UCSD-AML1 (cell line): ENCODE data around the gene AMPD2.
A peak's percentile ranks its signal among the peaks of the same experiment; 100 is the strongest.

Experiments used
- DNase-seq: peaks from one replicate; lab custom pipeline; 2025; ENCODE audit not compliant: unreplicated experiment; lab: John Stamatoyannopoulos, UW

Gene AMPD2

DNA sequence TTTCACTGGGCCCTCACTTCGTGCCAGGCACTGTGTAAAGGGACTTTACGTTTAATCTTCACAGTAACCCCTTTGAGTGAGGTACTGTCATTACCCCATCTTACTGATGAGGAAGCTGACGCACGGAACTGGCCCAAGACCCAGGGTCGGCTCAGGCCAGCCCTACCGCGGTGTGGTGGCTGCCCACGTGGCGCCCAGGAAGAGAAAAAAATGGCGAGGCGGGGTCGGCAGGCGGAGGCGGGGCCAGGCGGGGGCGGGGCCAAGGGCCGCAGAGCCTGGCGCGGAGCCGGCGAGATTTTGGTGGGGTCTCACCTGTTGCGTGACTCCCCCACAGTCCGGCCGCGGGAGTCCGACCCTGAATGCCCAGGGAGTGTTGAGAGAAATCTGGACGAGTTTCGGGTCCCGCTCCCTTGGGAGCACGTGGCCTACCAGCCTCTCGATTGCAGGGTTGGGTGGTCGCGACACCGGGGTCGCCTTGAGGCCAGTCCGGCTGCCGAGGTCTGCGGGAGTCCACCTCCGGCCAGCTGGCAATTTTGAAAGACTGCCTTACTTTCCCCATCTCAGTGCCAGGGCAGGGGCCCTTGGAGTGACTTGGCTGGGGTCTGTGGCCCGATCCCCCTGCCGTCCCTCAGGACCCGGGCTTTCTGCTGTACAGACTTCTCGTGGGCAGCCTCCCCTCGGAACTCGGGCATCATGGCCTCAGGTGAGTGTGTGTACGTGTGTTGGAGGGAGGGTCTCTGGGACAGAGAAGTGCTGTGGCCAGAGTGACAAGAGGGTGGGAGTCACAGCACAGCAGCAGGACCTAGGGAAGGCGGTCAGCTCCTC lies at the start of gene AMPD2, which contains the start of gene GNAT2:
AMPD2 (plus strand) TSS at position 262 of the 825 bp plus-strand sequence. CDS start 1,339 bp downstream, outside the sequence.
GNAT2 (minus strand) TSS at position 41 of the 825 bp plus-strand sequence. CDS start 6,746 bp downstream, outside the sequence.
- DNase-seq = peak; percentile 81

DNA sequence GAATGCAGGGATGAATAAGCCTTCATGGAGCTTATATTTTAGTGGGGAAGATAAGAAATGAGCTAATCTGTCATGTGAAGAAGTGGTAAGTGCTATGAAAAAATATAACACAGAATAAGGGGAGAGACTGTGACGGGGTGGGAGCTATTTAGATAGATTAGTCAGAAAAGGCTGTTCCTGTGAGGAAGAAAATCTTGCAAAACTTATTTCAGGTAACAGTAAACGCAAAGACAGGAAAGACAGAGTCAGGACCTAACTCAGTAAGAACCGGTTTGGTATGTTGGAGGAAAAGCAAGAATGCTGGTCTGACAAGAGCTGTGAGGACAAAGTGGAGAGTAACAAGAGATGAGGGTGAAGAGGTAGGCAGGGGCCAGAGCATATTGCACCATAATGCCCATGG lies 49.2 kb upstream of the AMPD2 start:
- DNase-seq = no peak

DNA sequence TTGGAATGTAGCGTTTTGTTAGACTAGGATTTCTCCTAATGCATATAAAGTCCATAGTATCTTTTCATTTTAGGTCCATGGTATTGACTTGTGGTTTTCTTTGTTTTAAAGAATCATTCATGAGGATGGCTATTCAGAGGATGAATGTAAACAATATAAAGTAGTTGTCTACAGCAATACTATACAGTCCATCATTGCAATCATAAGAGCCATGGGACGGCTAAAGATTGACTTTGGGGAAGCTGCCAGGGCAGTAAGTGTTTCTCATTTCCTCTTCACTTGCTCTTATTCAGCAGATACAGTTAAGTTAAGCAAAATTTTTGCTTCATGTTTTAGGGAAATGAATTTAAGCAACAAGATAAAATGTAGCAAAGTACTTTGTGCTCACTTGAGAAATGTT lies 45.9 kb upstream of the AMPD2 start:
- no peak for DNase-seq

DNA sequence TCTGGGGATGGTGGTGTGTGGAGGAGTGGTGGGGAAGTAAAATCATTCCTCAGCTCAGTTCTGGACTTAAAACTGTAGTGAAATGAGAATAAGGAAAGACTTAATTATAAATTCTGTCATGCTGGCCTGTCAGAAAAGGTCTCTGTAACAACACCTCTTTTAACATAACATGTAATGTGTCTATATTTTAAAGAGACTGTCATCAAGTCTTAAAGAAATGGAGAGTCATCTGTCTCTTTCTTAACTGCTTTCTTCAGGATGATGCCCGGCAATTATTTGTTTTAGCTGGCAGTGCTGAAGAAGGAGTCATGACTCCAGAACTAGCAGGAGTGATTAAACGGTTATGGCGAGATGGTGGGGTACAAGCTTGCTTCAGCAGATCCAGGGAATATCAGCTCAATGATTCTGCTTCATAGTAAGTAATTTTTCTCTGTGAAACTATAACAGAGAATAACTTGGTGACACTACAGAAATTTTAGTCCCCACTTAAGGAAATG lies 40.6 kb upstream of the AMPD2 start:
- no peak for DNase-seq

DNA sequence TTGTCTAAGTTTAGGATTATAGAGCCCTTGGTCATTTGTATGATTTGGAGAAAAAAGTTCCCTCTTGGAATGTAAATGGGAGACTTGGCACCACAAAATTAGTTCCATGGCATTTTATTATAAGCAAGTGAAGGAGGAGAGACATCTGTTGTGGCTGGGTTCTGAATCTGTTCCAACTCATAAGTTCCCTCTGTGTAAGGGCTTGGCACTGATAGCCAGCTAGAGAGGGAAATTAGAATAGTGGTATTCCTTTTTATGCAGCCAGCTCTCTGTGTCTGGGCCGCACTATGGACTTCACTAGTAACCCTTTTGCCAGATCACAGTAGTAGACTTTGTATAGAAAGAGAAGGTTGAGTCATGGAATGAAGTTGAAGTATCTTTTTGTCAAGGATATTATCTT lies 40.1 kb upstream of the AMPD2 start:
- DNase-seq = no peak

DNA sequence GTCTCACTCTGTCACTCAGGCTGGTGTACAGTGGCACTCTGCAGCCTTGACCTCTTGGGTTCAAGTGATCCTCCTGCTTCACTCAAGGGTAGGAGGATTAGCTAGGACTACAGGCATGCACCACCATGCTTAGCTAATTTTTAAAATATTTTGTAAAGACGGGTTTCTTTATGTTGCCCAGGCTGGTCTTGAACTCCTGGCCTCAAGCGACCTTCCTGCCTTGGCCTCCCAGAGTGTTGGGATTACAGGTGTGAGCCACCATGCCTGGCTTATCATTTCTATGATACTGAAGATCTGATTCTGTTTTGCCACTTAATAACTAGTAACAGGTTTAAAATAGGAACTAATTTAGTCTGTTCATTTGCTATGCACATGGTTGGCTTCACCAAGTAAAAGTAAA lies 37.6 kb upstream of the AMPD2 start:
- DNase-seq = no peak

DNA sequence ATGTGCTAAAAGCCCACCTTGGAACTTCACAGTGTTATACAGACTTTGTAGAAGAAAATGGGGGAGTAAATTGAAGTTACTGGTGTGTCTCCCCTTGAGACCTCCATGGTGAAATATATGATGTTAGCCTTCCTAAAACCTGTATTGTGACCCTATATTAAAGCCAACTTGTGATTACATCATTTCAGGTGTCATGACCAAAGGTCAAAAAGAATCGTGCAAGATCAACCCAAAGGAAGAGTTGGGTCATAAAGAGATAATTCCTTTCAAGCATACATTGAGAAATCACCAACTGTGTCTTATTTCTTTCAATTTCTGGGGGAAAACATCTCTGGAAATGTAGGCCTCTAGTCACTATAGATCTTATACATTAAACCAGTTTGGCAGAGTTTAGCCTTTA lies 34.9 kb upstream of the AMPD2 start:
- DNase-seq = no peak

DNA sequence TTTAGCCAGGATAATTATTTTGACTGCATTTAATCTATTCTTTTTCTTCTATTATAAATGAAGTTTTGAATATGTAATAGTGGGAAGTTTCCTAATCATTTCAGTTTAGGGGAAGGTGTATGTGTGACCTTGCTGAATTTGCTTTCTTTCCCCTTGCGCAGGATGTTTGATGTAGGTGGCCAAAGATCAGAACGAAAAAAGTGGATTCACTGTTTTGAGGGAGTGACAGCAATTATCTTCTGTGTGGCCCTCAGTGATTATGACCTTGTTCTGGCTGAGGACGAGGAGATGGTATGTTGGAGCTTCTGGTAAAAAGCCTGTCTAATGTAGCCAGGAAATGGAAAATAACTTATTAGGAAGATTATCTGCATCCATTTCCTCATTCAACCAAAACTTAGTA lies 33.6 kb upstream of the AMPD2 start:
- no peak for DNase-seq

DNA sequence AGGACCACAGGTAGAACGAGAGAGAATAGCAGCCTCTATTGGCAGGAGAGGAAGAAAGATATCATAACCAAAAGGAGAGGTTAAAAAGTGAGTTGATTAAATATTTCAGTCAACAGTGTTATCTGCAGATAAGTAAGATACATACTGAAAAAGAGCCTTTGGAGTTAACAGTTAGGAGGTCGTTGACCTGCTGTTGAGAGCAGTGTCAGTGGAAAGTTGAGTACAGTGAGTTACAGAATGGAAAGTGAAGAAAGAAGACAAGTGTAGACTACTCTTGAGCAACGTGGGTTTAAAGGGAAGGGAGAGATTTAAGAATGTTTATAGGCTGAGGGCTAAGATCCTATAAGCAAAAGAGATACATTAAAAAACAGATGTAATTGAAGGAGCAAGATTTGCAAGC lies 30.5 kb upstream of the AMPD2 start:
- DNase-seq = no peak

DNA sequence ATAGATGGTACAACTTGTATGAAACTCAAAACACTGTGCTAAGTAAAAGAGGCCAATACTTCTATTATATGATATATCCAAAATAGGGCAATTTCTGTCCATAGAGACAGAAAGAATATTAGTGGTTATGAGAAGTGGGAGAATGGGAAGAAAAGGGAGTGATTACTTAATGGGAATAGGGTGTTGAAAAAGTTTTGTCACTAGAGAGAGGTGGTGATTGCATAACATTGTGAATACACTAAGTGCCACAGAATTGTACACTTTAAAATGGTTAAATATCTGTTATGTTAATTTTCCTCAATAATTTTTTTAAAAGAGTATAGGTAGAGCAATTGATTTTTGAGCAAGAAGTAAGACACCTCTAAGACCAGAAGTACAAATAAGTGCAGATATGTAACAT lies 30.0 kb upstream of the AMPD2 start:
- DNase-seq = no peak

DNA sequence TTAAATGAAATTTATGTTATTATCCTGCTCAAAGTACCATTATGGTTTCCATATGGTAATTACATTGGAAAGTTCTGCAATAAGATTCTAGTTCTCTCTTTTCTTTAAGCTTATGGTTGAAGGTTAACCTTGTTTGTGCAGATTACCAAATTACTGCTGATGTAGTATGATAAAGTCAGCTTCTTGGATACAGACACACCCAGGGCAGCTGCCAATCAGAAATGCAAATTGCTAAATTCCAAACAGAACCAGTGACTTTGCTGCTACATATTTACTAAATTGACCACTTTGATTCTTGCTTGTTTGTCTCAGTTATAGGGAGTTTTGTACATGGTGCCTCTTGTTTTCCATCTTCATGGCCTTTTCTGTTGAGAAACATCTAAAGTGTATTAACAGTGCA lies 26.7 kb upstream of the AMPD2 start:
- no peak for DNase-seq

DNA sequence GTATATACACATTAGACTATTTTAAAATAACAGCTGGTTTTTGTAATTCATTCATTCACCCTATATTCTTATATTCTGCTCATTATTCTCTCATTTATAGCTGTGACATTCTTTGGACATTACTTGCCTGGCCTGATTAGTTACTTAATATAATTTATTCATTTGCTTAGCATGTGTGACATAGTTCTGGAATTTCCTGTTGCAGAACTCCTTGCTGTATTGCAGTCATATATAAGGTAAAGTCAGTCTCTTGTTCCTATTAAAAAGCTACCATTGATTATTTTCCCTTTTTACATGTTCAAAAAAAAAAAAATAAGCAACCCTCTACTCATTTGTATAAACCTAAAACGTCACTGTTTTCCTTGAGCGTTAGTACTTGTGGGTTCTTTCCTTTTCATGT lies 24.1 kb upstream of the AMPD2 start:
- DNase-seq = no peak

DNA sequence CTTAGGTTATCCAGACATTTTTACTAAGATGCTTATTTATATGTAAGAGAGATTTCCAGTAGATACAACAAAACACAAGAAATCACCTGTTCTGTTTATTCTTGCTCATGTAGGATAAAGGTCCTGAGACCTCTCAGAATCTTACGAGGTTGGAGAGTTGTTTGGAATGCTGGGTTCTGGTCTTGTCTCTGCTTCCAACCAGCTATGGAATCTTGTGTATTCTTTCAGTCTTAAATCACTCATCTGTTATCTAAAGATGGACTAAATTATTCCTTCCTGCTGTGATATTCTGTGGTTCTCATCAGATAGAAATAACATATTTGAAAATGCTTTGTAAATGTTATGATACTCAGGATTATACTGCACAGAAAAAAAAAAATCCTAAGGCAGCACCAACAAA lies 21.5 kb upstream of the AMPD2 start:
- no peak for DNase-seq

DNA sequence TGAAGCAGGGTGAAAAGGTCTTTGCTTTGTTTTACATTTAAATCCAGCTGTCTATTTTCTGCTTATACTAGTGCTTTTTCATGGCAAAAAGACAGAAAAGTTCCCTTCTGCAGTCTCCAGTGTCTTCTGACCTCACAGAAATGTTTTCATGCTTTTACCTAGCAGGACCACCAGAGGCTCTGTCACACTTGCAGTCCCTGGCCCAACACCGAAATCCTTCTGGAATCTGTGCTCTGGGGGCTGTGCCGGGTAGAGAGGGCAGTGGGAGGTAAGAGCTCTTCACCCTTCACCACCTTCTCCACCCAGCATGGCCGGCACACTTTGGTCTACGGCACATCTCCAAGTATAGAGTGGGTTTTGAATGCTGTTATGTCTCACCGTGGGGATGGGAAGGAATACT lies 21.0 kb upstream of the AMPD2 start:
- no peak for DNase-seq

DNA sequence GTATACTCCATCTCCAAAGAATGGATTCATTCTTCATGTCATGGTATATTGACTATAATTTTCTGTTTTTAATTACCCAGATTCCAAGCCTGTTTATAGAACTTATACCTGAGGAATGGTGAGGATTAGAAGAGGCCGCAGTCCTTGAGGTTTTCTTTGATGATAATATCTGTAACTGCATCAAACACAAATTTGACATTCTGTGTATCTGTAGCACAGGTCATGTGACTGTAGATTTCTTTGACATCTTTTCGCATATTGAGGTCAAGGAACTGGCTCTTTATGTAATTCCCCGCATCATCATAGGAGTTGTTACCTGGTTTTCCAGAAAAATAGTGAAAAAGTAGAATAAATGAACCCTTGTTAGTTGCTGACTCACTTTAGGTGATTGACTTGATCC lies 16.4 kb upstream of the AMPD2 start:
- DNase-seq = no peak

DNA sequence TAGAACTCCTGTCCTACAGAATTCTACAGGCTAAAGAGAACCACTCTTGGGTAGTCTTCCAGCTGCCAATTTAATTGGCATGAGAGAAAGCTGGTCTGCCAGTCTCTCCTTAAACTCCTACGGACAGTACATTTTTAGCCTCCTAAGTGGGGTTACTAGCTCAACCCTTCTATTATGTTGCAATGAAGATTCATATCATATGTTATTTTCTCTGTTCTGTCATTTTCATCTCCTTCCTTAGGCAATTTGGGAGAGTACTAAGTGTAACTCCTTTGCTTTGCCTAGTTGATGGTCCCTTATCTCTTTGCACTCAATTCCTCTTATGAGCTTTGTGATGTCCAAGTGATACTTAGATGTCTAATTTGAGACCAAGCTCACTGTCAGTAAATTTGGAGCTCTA lies 14.3 kb upstream of the AMPD2 start:
- no peak for DNase-seq

DNA sequence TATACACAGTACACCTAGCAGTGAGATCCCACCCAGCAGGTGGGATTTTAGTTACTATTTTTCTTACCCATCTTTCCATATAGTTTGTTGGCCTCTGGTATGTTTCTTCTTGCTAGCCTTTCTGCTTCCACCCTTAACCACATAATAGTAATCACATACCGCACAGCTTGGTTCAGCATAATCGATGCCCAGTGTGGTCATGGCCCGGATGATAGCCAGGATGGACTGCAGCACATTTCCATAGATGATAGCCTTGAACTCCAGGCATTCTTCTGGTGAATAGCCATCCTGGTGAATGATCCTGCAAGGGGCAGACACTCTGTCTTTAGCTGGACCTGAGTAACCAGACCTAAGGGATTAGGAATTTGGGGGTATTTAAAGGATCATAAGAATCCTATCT lies 9.8 kb upstream of the AMPD2 start:
- DNase-seq = no peak

DNA sequence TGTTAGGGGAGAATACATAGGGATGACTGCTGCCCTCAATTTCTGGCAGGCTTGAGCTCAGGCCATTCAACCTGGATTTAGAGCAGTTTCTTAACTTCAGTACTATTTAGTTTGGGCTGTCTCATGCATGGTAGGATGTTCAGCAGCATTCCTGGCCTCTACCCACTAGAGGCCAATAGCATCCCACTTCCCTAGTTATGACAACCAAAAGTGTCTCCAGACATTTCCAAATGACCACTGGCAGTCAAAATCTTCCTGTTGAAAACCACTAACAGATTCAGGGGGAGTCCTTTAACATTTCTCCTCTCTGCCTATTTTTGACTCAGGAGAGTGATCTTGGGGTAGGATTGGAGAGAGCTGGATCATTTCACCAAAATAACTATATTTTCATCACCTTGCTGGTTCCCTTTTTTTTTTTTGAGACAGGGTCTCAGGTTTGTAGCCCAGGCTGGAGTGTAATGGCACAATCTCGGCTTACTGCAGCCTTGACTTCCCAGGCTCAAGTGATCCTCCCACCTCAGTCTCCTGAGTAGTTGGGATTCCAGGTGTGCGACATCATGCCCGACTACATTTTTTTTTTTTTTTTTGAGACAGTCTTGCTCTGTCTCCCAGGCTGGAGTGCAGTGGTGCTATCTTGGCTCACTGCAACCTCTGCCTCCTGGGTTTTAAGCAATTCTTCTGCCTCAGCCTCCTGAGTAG lies 8.9 kb upstream of the AMPD2 start:
- no peak for DNase-seq

DNA sequence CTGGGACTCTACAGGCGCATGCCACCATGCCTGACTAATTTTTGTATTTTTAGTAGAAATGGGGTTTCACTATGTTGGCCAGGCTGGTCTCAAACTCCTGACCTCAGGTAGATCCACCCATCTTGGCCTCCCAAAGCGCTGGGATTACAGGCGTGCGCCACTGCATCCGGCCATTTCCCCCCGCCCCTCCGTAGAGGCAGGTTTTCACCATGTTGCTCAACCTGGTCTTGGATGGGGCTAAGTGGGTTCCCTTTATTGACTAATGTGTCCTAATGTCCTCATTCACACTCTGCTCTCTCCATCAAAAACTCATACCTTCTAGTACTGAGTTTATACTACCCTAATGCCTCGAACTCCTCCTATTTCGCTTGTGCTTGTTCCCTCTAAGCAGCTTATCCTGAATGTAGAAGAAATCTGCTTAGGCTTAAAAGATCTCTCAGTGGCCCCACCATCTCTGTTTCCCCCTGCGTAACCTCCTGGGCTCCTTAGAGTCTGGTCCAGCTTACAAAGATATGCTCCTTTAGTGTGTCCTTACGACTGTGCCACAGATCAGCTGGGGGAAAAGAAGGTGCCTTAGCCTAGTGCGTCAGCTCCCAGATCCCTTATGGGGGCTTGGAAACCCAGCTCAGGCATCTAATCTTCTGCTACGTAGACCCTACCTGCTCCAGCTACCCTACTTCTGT lies 8.2 kb upstream of the AMPD2 start:
- DNase-seq = no peak

DNA sequence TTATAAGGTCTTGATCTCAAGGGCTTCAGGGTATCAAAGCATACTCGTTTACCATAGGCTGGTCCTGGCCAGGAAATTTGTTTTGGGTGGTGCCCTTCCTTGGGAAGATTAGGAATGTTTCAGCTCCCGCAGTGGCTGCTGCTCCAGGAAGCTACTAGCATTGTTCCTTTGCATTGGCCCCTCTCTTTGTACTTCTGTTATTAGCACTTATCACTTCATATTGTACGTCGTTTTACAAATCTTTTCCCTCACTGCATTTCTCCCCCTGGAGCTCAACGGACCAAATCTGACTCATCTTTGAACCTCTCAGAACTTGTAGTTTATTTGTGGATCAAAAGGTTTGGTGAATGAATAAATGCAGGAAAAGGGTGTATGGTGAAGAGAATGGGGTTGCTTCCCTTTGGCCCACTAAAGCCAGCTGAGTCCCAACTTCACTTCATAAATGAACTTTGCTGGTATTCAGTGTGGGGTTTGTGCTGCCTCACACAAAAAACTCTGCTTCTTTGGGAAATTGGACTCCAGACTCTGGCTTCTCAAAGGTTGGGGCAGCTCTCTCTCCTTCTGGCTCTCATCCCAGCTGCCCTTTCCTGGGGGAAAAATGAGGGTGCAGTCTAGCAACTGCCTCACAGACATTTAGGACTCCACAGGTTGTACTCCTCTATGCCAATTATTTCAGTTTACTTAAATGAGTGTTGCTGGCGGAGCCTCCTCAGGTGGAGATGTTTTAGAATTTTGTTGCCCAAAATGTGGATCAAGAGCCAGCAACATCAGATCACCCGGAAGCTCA lies 6.1 kb upstream of the AMPD2 start:
- DNase-seq = no peak

DNA sequence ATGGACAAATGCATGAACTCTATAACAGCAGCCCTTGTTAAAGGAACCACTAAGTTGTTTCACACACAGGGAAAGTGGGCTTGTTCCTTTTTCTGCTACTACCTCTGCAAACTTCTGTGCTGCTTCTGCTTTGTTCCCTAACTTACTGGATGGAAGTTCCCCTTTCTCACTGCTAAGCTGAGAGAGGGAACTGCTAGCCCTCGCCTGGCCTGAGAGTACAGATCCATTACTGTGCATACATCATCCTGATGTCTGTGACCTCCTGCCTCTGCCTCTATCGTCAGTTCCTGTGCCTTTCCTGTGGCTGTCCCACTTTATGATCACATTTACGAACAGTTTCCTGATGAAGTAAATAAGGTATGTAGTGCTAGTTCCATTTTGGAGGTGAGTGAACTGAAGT lies 3.8 kb upstream of the AMPD2 start:
- DNase-seq = peak; percentile 61
